ENCODE measurements around the gene SULF2. TPM values are rescaled to one million over a fixed set of nuclear protein-coding genes. Genes with fewer than 3 reads are reported as not detected.

SULF2 gene
- total RNA-seq, 1 experiment from 2014 or later = 66.1 TPM

DNA sequence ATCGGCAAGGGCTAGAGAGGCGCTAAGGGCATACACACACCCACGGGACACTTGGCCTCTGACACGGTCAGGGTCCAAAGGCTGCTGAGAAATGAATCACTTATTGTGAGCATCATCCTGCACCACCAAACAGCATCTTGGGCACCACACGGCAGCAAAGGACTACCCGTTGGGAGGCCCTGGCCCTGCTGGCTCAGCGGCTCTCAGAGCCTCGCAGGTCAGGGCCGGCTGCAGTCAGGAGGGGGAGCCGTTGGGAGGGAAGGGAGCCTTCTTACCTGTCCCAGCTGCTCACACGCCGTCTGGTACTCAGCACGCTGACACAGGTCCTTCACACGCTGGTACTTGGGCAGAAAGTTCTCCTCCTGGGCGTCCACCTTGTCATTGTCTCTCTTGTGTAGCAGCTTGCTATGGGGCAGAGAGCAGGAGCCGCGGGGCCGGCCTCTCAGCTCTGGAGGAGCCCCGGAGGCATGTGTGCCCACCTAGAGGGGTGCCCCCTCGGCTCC lies 109.0 kb downstream of the SULF2 start:
- no peaks in the 10 kb centered on the region for H3K9me3 ChIP-seq
- no peak overlapping the region for H3K4me3 ChIP-seq (ENCODE audit: low read depth, low read length)
- Mint-ChIP-seq H3K4me1 (ENCODE audit: low read depth, unreplicated experiment) (no peaks in the 10 kb centered on the region), H3K27ac (ENCODE audit: unreplicated experiment) (no peak overlapping the region), H3K27me3 (ENCODE audit: insufficient read depth, unreplicated experiment) (no peaks in the 10 kb centered on the region), H3K36me3 (ENCODE audit: insufficient read depth, unreplicated experiment) (peaks cover 16% of the 10 kb centered on the region), H3K4me3 (ENCODE audit: unreplicated experiment) (no peak overlapping the region), H3K9me3 (ENCODE audit: unreplicated experiment) (no peaks in the 10 kb centered on the region)
- ChIA-PET CTCF (interaction anchor here (0.6 to 4.3 kb wide), 6 partner anchors 10 to 944 kb away, joined by 3 to 33 read pairs (median 7); no protein-coding TSS in a partner anchor), POLR2A (no interaction called here)
- DNase-seq = peak; percentile 71 to 72
- TF ChIP-seq CTCF (IDR thresholded peaks at IDR 0.05; ENCODE audit: insufficient read depth in 1 of 2, low read depth in 1 of 2, low read length in 1 of 2, severe bottlenecking in 1 of 2, unreplicated experiment in 1 of 2) = peak; percentile 39 to 45
- intact Hi-C loops (cut with micrococcal nuclease; ENCODE audit: unreplicated experiment) = no loop called here
- H3K36me3 ChIP-seq (ENCODE audit: control insufficient read depth, insufficient read depth, low read length) = no peaks in the 10 kb centered on the region
- peaks cover 14% of the 10 kb centered on the region for H3K4me1 ChIP-seq
- H3K27me3 ChIP-seq (replicated peaks; ENCODE audit: control insufficient read depth, insufficient read depth, low read length) = no peaks in the 10 kb centered on the region
- no TSS peak for BruUV-seq (replicated peaks)

DNA sequence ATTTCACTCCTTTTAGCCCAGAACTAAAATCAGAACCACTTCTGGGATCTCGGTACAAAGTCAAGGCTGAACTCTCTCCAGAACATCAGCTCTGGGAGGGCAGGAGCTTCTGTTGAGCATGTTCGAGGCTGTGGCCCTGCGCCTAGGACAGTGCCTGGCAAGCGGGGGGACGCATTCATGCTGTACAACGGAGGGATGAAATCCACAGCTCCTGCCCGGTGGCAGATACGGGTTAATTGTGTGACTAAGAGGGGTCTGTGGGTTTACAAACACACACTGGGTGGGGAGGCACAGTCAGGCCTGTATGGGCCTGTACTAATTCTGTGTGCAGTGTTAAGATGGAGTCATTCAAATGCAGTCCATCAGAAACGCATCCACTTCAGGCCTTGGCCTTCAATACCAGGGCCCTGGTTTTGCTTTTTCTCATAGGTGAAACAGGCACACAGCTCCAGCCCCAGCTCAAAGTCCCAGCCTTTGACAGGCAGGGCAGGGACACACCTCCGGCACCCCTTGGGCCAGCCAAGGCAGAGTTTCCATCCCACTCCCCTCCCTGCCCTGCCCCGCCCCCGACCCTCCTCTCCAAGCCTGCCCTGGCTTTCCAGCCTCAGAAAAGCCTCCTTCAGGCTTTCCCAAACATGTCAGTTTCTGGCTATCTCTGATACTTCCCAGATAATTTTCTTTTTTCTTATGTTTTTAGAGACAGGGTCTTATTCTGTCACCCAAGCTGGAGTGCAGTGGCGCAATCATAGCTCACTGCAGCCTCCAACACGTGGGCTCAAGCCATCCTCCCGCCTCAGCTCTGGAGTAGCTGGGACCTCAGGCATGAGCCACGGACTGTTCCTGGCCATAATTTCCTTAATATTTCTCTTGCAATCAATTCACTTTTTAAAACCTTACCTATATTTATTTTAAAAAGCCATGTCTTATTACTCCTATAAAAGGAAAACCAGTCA lies 109.8 kb downstream of the SULF2 start:
- H3K4me1 ChIP-seq = peaks cover 7% of the 10 kb centered on the region; the same call in 1 of the 2 replicates
- H3K27me3 Mint-ChIP-seq (ENCODE audit: insufficient read depth, unreplicated experiment) = no peaks in the 10 kb centered on the region
- DNase-seq = peak in 1 of 2 experiments; percentile 60
- no peaks in the 10 kb centered on the region for H3K36me3 ChIP-seq (ENCODE audit: control insufficient read depth, insufficient read depth, low read length)
- H3K9me3 ChIP-seq = no peaks in the 10 kb centered on the region
- no peak overlapping the region for H3K27ac Mint-ChIP-seq (ENCODE audit: unreplicated experiment)
- intact Hi-C loops (cut with micrococcal nuclease; ENCODE audit: unreplicated experiment) = no loop called here
- H3K27me3 ChIP-seq (replicated peaks; ENCODE audit: control insufficient read depth, insufficient read depth, low read length) = no peaks in the 10 kb centered on the region
- no peak for TF ChIP-seq CTCF (IDR thresholded peaks at IDR 0.05; ENCODE audit: insufficient read depth in 1 of 2, low read depth in 1 of 2, low read length in 1 of 2, severe bottlenecking in 1 of 2, unreplicated experiment in 1 of 2)
- no peaks in the 10 kb centered on the region for H3K9me3 Mint-ChIP-seq (ENCODE audit: unreplicated experiment)
- ChIA-PET POLR2A (interaction anchor here (0.5 to 0.6 kb wide), 2 partner anchors 1153 to 1375 kb away, joined by 3 to 5 read pairs; no protein-coding TSS in a partner anchor), CTCF (interaction anchor here (0.6 to 4.3 kb wide), 7 partner anchors 11 to 945 kb away, joined by 3 to 33 read pairs (median 7); no protein-coding TSS in a partner anchor)
- no peak overlapping the region for H3K4me3 ChIP-seq (ENCODE audit: low read depth, low read length)
- H3K36me3 Mint-ChIP-seq (ENCODE audit: insufficient read depth, unreplicated experiment) = peaks cover 16% of the 10 kb centered on the region
- BruUV-seq (replicated peaks) = no TSS peak
- H3K4me1 Mint-ChIP-seq (ENCODE audit: low read depth, unreplicated experiment) = no peaks in the 10 kb centered on the region
- H3K4me3 Mint-ChIP-seq (ENCODE audit: unreplicated experiment) = no peak overlapping the region

DNA sequence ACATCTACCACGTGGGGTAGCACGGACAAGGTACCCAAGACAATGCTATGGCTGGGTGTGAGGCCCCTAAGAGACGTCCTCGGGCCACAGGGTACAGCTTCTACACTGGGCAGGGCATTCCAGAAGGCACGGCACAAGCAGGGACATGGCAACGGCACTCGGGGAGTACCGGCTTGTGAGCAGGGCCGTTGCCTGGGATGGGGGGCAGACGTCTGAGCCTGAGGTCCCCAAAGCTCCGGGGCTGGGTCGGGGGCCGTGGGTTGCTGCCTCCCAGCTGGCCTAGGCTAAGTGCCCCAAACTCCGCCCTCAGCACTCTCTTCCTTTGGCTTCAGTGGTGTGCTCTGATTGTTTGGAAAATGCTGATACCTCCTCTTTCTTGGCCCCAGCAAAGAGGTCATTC lies 110.6 kb downstream of the SULF2 start:
- Histone ChIP-seq H3K4me1 (peaks cover 7% of the 10 kb centered on the region; the same call in 1 of the 2 replicates), H3K36me3 (ENCODE audit: control insufficient read depth, insufficient read depth, low read length) (no peaks in the 10 kb centered on the region), H3K9me3 (no peaks in the 10 kb centered on the region), H3K4me3 (ENCODE audit: low read depth, low read length) (no peak overlapping the region), H3K27me3 (replicated peaks; ENCODE audit: control insufficient read depth, insufficient read depth, low read length) (no peaks in the 10 kb centered on the region)
- no peak for TF ChIP-seq CTCF (IDR thresholded peaks at IDR 0.05; ENCODE audit: insufficient read depth in 1 of 2, low read depth in 1 of 2, low read length in 1 of 2, severe bottlenecking in 1 of 2, unreplicated experiment in 1 of 2)
- CTCF ChIA-PET = interaction anchor here (0.6 to 4.3 kb wide), 5 partner anchors 11 to 946 kb away, joined by 3 to 33 read pairs (median 5); no protein-coding TSS in a partner anchor
- no peak overlapping the region for H3K4me3 Mint-ChIP-seq (ENCODE audit: unreplicated experiment)
- no TSS peak for BruUV-seq (replicated peaks)
- POLR2A ChIA-PET = no interaction called here
- no peaks in the 10 kb centered on the region for H3K4me1 Mint-ChIP-seq (ENCODE audit: low read depth, unreplicated experiment)
- no peaks in the 10 kb centered on the region for H3K27me3 Mint-ChIP-seq (ENCODE audit: insufficient read depth, unreplicated experiment)
- H3K9me3 Mint-ChIP-seq (ENCODE audit: unreplicated experiment) = no peaks in the 10 kb centered on the region
- peak in 1 of 2 experiments; percentile 32 for DNase-seq
- H3K27ac Mint-ChIP-seq (ENCODE audit: unreplicated experiment) = no peak overlapping the region
- H3K36me3 Mint-ChIP-seq (ENCODE audit: insufficient read depth, unreplicated experiment) = peaks cover 24% of the 10 kb centered on the region
- intact Hi-C loops (cut with micrococcal nuclease; ENCODE audit: unreplicated experiment) = no loop called here

Data from Caco-2 (cell line).